ENCODE measurements around the gene ABCF2. TPM values are rescaled to one million over a fixed set of nuclear protein-coding genes. Genes with fewer than 3 reads are reported as not detected.

Gene ABCF2
- polyA plus RNA-seq, 1 donor (not counting 4 experiments of a cell fraction or from before 2014, with no cell fraction given) = 33.3 TPM

GRCh38 chr7:151212626-151213025 lies 14.4 kb downstream of the ABCF2 start:
- Histone ChIP-seq H3K27me3 (ENCODE audit: control insufficient read depth, extremely low read depth, insufficient read depth, low read length) (peaks cover 2% of the 10 kb centered on the region), H3K4me1 (ENCODE audit: control insufficient read depth, extremely low read depth, insufficient read depth, low read length) (no peaks in the 10 kb centered on the region), H3K9ac (ENCODE audit: control insufficient read depth, extremely low read depth, insufficient read depth, low read length) (no peak overlapping the region), H3K9me3 (ENCODE audit: control insufficient read depth, low read depth, low read length) (no peaks in the 10 kb centered on the region), H3K4me3 (ENCODE audit: control insufficient read depth in 2 of 3, extremely low read depth in 1 of 3, insufficient read depth in 2 of 3, low read depth in 1 of 3, low read length in 3 of 3) (no peak overlapping the region), H3K27ac (ENCODE audit: control insufficient read depth, insufficient read depth, low read length) (no peak overlapping the region), H3K36me3 (ENCODE audit: control insufficient read depth in 2 of 2, extremely low read depth in 1 of 2, insufficient read depth in 2 of 2, low read length in 2 of 2) (peaks cover 20 to 26% of the 10 kb centered on the region in 2 experiments), H3K9me1 (ENCODE audit: control insufficient read depth, extremely low read depth, insufficient read depth, low read length) (peaks cover 2% of the 10 kb centered on the region), H3K79me2 (ENCODE audit: control insufficient read depth, insufficient read depth, low read length) (no peaks in the 10 kb centered on the region), H3K4me2 (ENCODE audit: control insufficient read depth, extremely low read depth, insufficient read depth, low read depth, low read length) (no peak overlapping the region), H4K20me1 (ENCODE audit: control insufficient read depth, extremely low read depth, insufficient read depth, low read length) (no peaks in the 10 kb centered on the region), H2AFZ (ENCODE audit: control insufficient read depth, low read length) (no peak overlapping the region)
- FAIRE-seq (no peak), DNase-seq (ENCODE audit: low read depth, low spot score) (no peak)
- dilution Hi-C loops (cut with MboI; ENCODE audit: extremely low pct_ligation_motif_present, low sequenced_read_pairs) = no loop called here
- TF ChIP-seq EZH2 (IDR thresholded peaks at IDR 0.05; ENCODE audit: low read length) (no peak), CTCF (optimal IDR thresholded peaks at IDR 0.05 in 1 of 3, IDR thresholded peaks at IDR 0.05 in 1 of 3, conservative IDR thresholded peaks at IDR 0.05 in 1 of 3; ENCODE audit: extremely low read depth in 1 of 3, insufficient read depth in 2 of 3, low read length in 3 of 3) (no peak)

DNA sequence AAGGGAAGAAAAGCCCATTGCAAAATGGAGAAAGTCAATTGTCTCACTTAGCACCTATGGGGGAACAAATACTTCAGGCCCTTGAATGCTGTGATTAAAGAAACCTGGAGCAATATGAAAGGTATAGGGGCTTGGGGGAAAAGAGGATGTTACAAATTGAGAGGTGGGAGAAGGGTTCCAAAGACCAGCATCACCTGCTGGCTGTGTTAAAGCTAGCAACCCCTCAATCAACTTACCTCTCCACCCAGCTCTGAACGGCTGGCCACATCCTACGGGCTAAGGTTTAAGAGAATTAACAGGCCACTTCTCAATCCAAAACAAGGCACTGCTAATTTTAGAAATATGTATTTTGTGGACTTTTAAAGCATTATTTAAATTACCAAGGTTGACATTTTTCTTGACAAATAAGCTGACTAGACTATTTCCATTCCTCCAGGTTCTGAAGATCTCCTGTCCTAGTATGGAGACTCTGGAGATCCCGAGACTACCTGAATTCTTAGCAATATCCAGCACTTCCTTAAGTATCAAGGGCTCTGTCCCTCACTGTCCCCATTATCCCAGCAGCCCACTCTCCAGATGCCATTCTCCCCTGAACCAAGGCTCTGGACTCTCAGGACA lies 15.7 kb downstream of the ABCF2 start:
- Histone ChIP-seq H3K4me1 (ENCODE audit: control insufficient read depth, extremely low read depth, insufficient read depth, low read length) (no peaks in the 10 kb centered on the region), H3K4me2 (ENCODE audit: control insufficient read depth, extremely low read depth, insufficient read depth, low read depth, low read length) (no peak overlapping the region), H3K9ac (ENCODE audit: control insufficient read depth, extremely low read depth, insufficient read depth, low read length) (no peak overlapping the region), H3K27me3 (ENCODE audit: control insufficient read depth, extremely low read depth, insufficient read depth, low read length) (peaks cover 2% of the 10 kb centered on the region), H3K4me3 (ENCODE audit: control insufficient read depth in 2 of 3, extremely low read depth in 1 of 3, insufficient read depth in 2 of 3, low read depth in 1 of 3, low read length in 3 of 3) (no peak overlapping the region), H3K36me3 (ENCODE audit: control insufficient read depth in 2 of 2, extremely low read depth in 1 of 2, insufficient read depth in 2 of 2, low read length in 2 of 2) (peaks cover 19 to 22% of the 10 kb centered on the region in 2 experiments), H3K27ac (ENCODE audit: control insufficient read depth, insufficient read depth, low read length) (no peak overlapping the region), H2AFZ (ENCODE audit: control insufficient read depth, low read length) (no peak overlapping the region), H3K9me3 (ENCODE audit: control insufficient read depth, low read depth, low read length) (no peaks in the 10 kb centered on the region), H3K9me1 (ENCODE audit: control insufficient read depth, extremely low read depth, insufficient read depth, low read length) (peaks cover 2% of the 10 kb centered on the region), H3K79me2 (ENCODE audit: control insufficient read depth, insufficient read depth, low read length) (no peaks in the 10 kb centered on the region), H4K20me1 (ENCODE audit: control insufficient read depth, extremely low read depth, insufficient read depth, low read length) (no peaks in the 10 kb centered on the region)
- DNase-seq (ENCODE audit: low read depth, low spot score) (no peak), FAIRE-seq (no peak)
- no peak for TF ChIP-seq CTCF (optimal IDR thresholded peaks at IDR 0.05 in 1 of 3, IDR thresholded peaks at IDR 0.05 in 1 of 3, conservative IDR thresholded peaks at IDR 0.05 in 1 of 3; ENCODE audit: extremely low read depth in 1 of 3, insufficient read depth in 2 of 3, low read length in 3 of 3)
- TF ChIP-seq EZH2 (IDR thresholded peaks at IDR 0.05; ENCODE audit: low read length) = no peak
- dilution Hi-C loops (cut with MboI; ENCODE audit: extremely low pct_ligation_motif_present, low sequenced_read_pairs) = no loop called here

Measured in keratinocyte (primary cell).